ENCODE results near the gene STAT2. TPM values are rescaled to one million over a fixed set of nuclear protein-coding genes. Genes with fewer than 3 reads are reported as not detected.

Gene STAT2
- total RNA-seq, 2 experiments from 2014 or later = 391 to 398 TPM

GRCh38 chr12:56315622-56316473 is 44.1 kb downstream of the STAT2 start, which contains the start of gene CNPY2:
Gene CNPY2, minus strand, starts transcription at chr12:56315988. Its CDS starts 771 bp downstream, at chr12:56315217.
- POLR2A ChIA-PET = interaction anchor here (0.6 to 1.6 kb wide), 4 partner anchors 31 to 498 kb away, joined by 3 to 10 read pairs (median 4); partner anchors contain the start of genes ORMDL2 and STAT2
- Mint-ChIP-seq H3K4me3 (peak within 1 kb of the TSS; percentile 97), H3K27ac (peak within 1 kb of the TSS; percentile 97), H3K4me1 (peaks cover 24% of the 10 kb centered on the region), H3K9me3 (no peaks in the 10 kb centered on the region), H3K36me3 (ENCODE audit: low read depth) (peaks cover 23% of the 10 kb centered on the region), H3K27me3 (no peaks in the 10 kb centered on the region)
- DNase-seq = peak; percentile 96
- CTCF ChIA-PET = interaction anchor here (0.6 to 2.3 kb wide), 21 partner anchors 9 to 257 kb away, joined by 3 to 8 read pairs (median 5); partner anchors contain the start of genes IL23A, PAN2, SMARCC2 and SPRYD4

DNA sequence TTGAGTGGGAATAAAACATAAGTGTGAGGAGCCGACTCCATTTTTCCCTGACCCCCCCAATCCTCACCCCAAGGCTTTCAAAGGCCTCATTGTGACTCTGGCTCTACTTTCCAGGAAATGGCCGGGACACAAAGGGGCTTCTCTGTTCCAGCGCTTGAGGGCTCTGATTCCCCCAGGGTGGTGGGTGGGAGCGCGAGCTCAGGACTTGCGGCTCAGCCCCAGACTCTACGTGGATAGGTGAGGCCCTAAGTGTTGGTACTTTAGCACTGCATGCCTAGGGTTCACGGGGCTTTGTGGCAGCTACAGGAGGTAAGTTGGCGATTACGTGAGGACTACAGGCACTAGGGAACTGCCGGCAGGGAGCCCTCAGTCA is 44.7 kb downstream of the STAT2 start:
- ChIA-PET CTCF (interaction anchor here (1.0 to 2.3 kb wide), 17 partner anchors 8 to 258 kb away, joined by 3 to 8 read pairs (median 6); partner anchors contain the start of genes IL23A, PAN2, SMARCC2 and SPRYD4), POLR2A (interaction anchor here (1.6 kb wide), 1 partner anchor 44 kb away, joined by 10 read pairs; the partner anchor contains the start of gene STAT2)
- no peak for DNase-seq
- Mint-ChIP-seq H3K36me3 (ENCODE audit: low read depth) (peaks cover 27% of the 10 kb centered on the region), H3K4me3 (peak overlapping the region; percentile 97), H3K4me1 (peaks cover 24% of the 10 kb centered on the region), H3K27me3 (no peaks in the 10 kb centered on the region), H3K27ac (peak overlapping the region; percentile 97), H3K9me3 (no peaks in the 10 kb centered on the region)

- Mint-ChIP-seq H3K27ac (peak overlapping the region; percentile 50), H3K36me3 (ENCODE audit: low read depth) (peaks cover 28% of the 10 kb centered on the region), H3K27me3 (no peaks in the 10 kb centered on the region)
These were observed 48.9 kb downstream of the STAT2 start for GRCh38 chr12:56311003-56311402.

GRCh38 chr12:56308714-56309113 is 51.2 kb downstream of the STAT2 start:
- no peak for DNase-seq
- Mint-ChIP-seq H3K4me1 (peaks cover 2% of the 10 kb centered on the region), H3K27ac (no peak overlapping the region), H3K27me3 (no peaks in the 10 kb centered on the region), H3K36me3 (ENCODE audit: low read depth) (peaks cover 25% of the 10 kb centered on the region), H3K9me3 (no peaks in the 10 kb centered on the region), H3K4me3 (no peak overlapping the region)
- POLR2A ChIA-PET = no interaction called here
- CTCF ChIA-PET = interaction anchor here (0.8 to 1.5 kb wide), 4 partner anchors 10 to 155 kb away, joined by 3 to 5 read pairs (median 4); partner anchors contain the start of gene RNF41

More at GRCh38 chr12:56311003-56311402, 48.9 kb downstream of the STAT2 start:
- DNase-seq = no peak
- POLR2A ChIA-PET = no interaction called here
- Mint-ChIP-seq H3K9me3 (no peaks in the 10 kb centered on the region), H3K4me3 (no peak overlapping the region), H3K4me1 (peaks cover 13% of the 10 kb centered on the region)
- CTCF ChIA-PET = interaction anchor here (0.6 to 1.6 kb wide), 9 partner anchors 10 to 444 kb away, joined by 3 to 8 read pairs (median 5); partner anchors contain the start of genes PAN2, SMARCC2 and ZC3H10

DNA sequence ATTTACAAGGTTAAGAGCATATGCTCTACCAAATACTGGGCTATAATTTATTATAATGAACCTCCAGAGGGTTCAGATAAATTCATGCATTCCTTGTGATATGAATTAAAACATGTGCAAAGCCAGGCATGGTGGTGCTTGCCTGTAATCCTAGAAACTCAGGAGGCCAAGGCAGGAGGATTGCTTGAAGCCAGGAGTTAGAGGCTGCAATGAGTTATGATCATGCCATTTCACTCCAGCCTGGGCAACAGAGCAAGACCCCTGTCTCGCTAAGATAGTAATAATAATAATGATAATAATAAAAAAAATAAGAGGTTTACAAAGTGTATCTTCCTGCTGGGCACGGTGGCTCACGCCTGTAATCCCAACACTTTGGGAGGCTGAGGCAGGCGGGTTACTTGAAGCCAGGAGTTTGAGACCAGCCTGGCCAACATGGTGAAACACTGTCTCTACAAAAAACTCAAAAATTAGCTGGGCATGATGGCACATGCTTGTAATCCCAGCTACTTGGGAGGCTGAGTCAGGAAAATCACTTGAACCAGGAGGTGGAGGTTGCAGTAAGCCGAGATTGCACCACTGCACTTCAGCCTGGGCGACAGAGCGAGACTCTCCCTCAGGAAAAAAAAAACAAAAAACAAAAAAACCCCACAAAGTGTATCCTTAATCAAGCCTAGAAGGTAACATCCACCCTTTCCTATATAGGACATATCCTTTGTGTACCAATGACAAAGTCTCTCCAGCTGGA is 52.5 kb downstream of the STAT2 start:
- no peaks in the 10 kb centered on the region for H3K27me3 Mint-ChIP-seq
- no peak overlapping the region for H3K27ac Mint-ChIP-seq
- no peaks in the 10 kb centered on the region for H3K9me3 Mint-ChIP-seq
- ChIA-PET CTCF (interaction anchor here (1.2 to 1.5 kb wide), 3 partner anchors 8 to 50 kb away, joined by 3 to 4 read pairs (median 3); partner anchors contain the start of gene CNPY2), POLR2A (no interaction called here)
- no peak for DNase-seq
- no peak overlapping the region for H3K4me3 Mint-ChIP-seq
- H3K36me3 Mint-ChIP-seq (ENCODE audit: low read depth) = peaks cover 25% of the 10 kb centered on the region
- peaks cover 2% of the 10 kb centered on the region for H3K4me1 Mint-ChIP-seq

DNA sequence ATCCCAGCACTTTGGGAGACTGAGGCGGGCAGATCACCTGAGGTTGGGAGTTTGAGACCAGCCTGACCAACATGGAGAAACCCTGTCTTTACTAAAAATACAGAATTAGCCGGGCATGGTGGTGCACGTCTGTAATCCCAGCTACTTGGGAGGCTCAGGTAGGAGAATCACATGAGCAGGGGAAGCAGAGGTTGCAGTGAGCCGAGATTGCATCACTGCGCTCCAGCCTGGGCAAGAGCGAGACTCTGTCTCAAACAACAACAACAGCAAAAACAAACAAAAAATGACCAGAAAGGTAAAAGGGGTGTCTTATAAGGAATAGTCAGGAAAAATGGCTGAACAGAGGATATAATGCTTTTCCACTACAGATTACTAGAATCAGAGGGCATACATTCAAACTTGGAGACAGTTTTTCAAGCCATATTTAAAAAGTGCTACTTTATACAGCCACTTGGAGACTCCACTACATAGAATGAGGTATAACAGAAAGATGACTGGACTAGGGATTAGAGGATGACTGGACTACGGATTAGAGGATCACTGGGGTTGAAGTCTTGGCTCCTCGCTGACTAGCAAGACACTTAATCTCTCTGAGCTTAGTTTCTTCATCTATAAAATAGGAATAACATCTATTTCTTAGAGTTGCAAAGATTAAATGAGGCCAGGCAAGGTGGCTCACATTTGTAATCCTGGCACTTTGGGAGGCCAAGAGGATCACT is 54.9 kb downstream of the STAT2 start:
- CTCF ChIA-PET = interaction anchor here (0.6 to 1.7 kb wide), 5 partner anchors 8 to 523 kb away, joined by 3 to 5 read pairs (median 3); partner anchors contain the start of gene SMARCC2
- H3K9me3 Mint-ChIP-seq = no peaks in the 10 kb centered on the region

DNA sequence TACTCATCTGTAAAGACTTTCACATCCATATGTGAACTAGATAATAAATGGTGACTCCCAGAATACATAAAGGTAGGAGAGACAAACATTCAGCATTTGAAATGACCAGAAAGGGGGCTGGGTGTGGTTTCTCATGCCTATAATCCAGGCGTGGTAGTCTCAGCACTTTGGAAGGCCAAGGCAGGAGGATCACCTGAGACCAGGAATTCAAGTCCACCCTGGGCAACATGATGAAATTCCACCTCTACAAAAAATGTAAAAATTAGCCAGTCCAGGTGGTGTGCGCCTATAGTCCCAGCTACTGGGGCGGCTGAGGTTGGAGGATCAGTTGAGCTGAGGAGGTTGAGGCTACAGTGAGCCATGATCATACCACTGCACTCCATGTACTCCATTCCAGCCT is 55.6 kb downstream of the STAT2 start:
- peaks cover 20% of the 10 kb centered on the region for H3K4me1 Mint-ChIP-seq
- H3K4me3 Mint-ChIP-seq = no peak overlapping the region
- H3K36me3 Mint-ChIP-seq (ENCODE audit: low read depth) = peaks cover 9% of the 10 kb centered on the region
- ChIA-PET CTCF (interaction anchor here (1.4 to 1.7 kb wide), 2 partner anchors 9 to 115 kb away, joined by 3 to 5 read pairs; partner anchors contain the start of gene SMARCC2), POLR2A (no interaction called here)
- H3K27ac Mint-ChIP-seq = no peak overlapping the region
- no peaks in the 10 kb centered on the region for H3K27me3 Mint-ChIP-seq
- no peak for DNase-seq
- no peaks in the 10 kb centered on the region for H3K9me3 Mint-ChIP-seq

More for the DNA sequence above, 54.9 kb downstream of the STAT2 start:
- no peak for DNase-seq
- Mint-ChIP-seq H3K4me3 (no peak overlapping the region), H3K4me1 (peaks cover 19% of the 10 kb centered on the region), H3K27me3 (no peaks in the 10 kb centered on the region), H3K36me3 (ENCODE audit: low read depth) (peaks cover 15% of the 10 kb centered on the region), H3K27ac (no peak overlapping the region)
- POLR2A ChIA-PET = no interaction called here

DNA sequence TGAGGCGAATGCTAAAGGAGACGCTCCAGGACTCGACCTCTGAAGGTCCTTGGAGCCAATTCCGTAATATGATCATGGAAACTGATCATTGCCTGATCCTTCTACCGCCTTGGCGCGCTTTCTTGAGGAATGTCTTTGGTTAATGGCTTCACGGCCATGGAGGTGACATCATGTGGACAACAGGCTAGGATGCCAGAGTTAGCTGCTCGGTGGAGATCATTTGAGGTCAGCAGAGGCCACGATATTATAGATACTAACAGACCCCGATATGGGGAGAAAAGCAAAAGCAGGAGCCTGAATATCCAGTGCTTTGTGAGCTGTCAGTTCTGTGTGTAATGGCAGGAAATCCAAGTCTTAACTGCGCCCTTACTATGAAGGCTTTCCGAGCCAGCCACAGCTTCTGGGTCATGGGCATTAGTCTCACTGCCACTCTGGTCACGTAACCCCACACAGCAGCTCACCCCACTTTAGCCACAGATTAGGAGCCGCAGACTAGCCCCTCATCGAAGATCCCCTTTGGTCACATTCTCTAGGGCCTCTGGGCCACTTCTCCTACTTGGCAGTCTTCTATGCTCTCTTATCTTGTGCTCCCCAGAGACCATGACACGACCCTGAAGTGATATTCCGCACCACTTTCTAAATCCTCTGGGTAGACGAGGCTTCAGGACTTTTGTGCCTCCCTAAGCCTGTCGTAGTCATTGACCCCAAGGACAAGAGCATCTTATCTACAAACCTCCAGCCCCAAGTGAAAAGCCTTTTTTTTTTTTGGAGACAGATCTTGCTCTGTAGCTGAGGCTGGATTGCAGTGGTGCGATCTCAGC is 59.1 kb downstream of the STAT2 start:
- DNase-seq = no peak
- peak overlapping the region; percentile 89 for H3K4me3 Mint-ChIP-seq
- H3K9me3 Mint-ChIP-seq = no peaks in the 10 kb centered on the region
- ChIA-PET POLR2A (no interaction called here), CTCF (interaction anchor here (0.6 kb wide), 1 partner anchor 45 kb away, joined by 3 read pairs; no protein-coding TSS in a partner anchor)
- H3K4me1 Mint-ChIP-seq = peaks cover 51% of the 10 kb centered on the region
- peaks cover 24% of the 10 kb centered on the region for H3K36me3 Mint-ChIP-seq (ENCODE audit: low read depth)
- H3K27me3 Mint-ChIP-seq = no peaks in the 10 kb centered on the region
- H3K27ac Mint-ChIP-seq = peak overlapping the region; percentile 97

GRCh38 chr12:56299853-56300643 is 59.9 kb downstream of the STAT2 start, which contains the start of gene CS:
Gene CS, minus strand, starts transcription at chr12:56300330. Its CDS starts 129 bp downstream, at chr12:56300201.
- H3K9me3 Mint-ChIP-seq = no peaks in the 10 kb centered on the region
- CTCF ChIA-PET = interaction anchor here (0.6 to 1.9 kb wide), 4 partner anchors 11 to 110 kb away, joined by 3 to 5 read pairs (median 4); partner anchors contain the start of gene ANKRD52
- DNase-seq = peak; percentile 99
- POLR2A ChIA-PET = no interaction called here
- peaks cover 24% of the 10 kb centered on the region for H3K36me3 Mint-ChIP-seq (ENCODE audit: low read depth)
- H3K27me3 Mint-ChIP-seq = no peaks in the 10 kb centered on the region
- H3K4me1 Mint-ChIP-seq = peaks cover 51% of the 10 kb centered on the region
- peak within 1 kb of the TSS; percentile 89 for H3K4me3 Mint-ChIP-seq
- peak within 1 kb of the TSS; percentile 97 for H3K27ac Mint-ChIP-seq

GRCh38 chr12:56299308-56299852 is 60.5 kb downstream of the STAT2 start:
- peak; percentile 47 for DNase-seq
- Mint-ChIP-seq H3K27ac (peak overlapping the region; percentile 97), H3K4me3 (peak overlapping the region; percentile 89), H3K9me3 (no peaks in the 10 kb centered on the region), H3K4me1 (peaks cover 53% of the 10 kb centered on the region), H3K36me3 (ENCODE audit: low read depth) (peaks cover 22% of the 10 kb centered on the region), H3K27me3 (no peaks in the 10 kb centered on the region)
- ChIA-PET CTCF (interaction anchor here (1.0 to 2.3 kb wide), 7 partner anchors 12 to 109 kb away, joined by 3 to 8 read pairs (median 5); partner anchors contain the start of genes ANKRD52, CNPY2 and RNF41), POLR2A (no interaction called here)
